RCC 7860 (cell line): Measurements from ENCODE around the gene HAPLN1.
"Not testable (repeated sequence)": the region's sequence is repeated elsewhere in the genome, so short reads cannot be mapped to it uniquely, and the experiment has no call there.

ENCODE experiments used
- DNase-seq: peaks from one replicate; pipeline ENCODE4 v3.0.0-alpha.2; 2015; ENCODE audit warnings: low spot score
- FAIRE-seq: peaks from 2 replicates; lab custom pipeline; 2012; peaks lifted over from hg19 to GRCh38; lab: Jason Lieb, UNC

The HAPLN1 gene

GRCh38 chr5:83720836-83721537 lies at the start of gene HAPLN1:
Gene HAPLN1, minus strand, starts transcription at chr5:83720855. Its CDS starts 47,332 bp downstream, at chr5:83673523.
- FAIRE-seq (no peak), DNase-seq (no peak)

- no peak for FAIRE-seq
- DNase-seq: no peak
Measured at GRCh38 chr5:83767409-83767992, 46.8 kb upstream of the HAPLN1 start.

GRCh38 chr5:83764101-83764500 lies 43.4 kb upstream of the HAPLN1 start:
- no peak for DNase-seq
- no peak for FAIRE-seq

GRCh38 chr5:83760579-83760978 lies 39.9 kb upstream of the HAPLN1 start:
- DNase-seq: no peak
- no peak for FAIRE-seq

GRCh38 chr5:83752700-83753099 lies 32.0 kb upstream of the HAPLN1 start:
- no peak for FAIRE-seq
- DNase-seq: no peak

GRCh38 chr5:83751201-83751600 lies 30.5 kb upstream of the HAPLN1 start:
- FAIRE-seq: no peak
- DNase-seq: no peak

GRCh38 chr5:83750749-83751148 lies 30.1 kb upstream of the HAPLN1 start:
- FAIRE-seq (no peak), DNase-seq (no peak)

GRCh38 chr5:83745816-83746215 lies 25.2 kb upstream of the HAPLN1 start:
- FAIRE-seq (no peak), DNase-seq (no peak)

GRCh38 chr5:83744821-83745220 lies 24.2 kb upstream of the HAPLN1 start:
- DNase-seq (no peak), FAIRE-seq (no peak)

GRCh38 chr5:83742089-83742488 lies 21.4 kb upstream of the HAPLN1 start:
- FAIRE-seq (no peak), DNase-seq (no peak)

- DNase-seq (no peak), FAIRE-seq (no peak)
Measured at GRCh38 chr5:83741571-83741970, 20.9 kb upstream of the HAPLN1 start.

GRCh38 chr5:83740741-83741140 lies 20.1 kb upstream of the HAPLN1 start:
- FAIRE-seq (no peak), DNase-seq (no peak)

GRCh38 chr5:83736169-83736568 lies 15.5 kb upstream of the HAPLN1 start:
- DNase-seq, FAIRE-seq: not testable (repeated sequence)

GRCh38 chr5:83735058-83735457 lies 14.4 kb upstream of the HAPLN1 start:
- not testable (repeated sequence) for FAIRE-seq, DNase-seq

GRCh38 chr5:83731638-83732037 lies 11.0 kb upstream of the HAPLN1 start:
- DNase-seq: no peak
- no peak for FAIRE-seq

GRCh38 chr5:83729362-83729761 lies 8.7 kb upstream of the HAPLN1 start:
- no peak for FAIRE-seq
- DNase-seq: no peak

GRCh38 chr5:83726912-83727311 lies 6.3 kb upstream of the HAPLN1 start:
- DNase-seq: peak; percentile 60
- FAIRE-seq: peak; percentile 92

- no peak for DNase-seq
- no peak for FAIRE-seq
Measured at GRCh38 chr5:83724935-83725334, 4.3 kb upstream of the HAPLN1 start.

GRCh38 chr5:83724001-83724400 lies 3.3 kb upstream of the HAPLN1 start:
- FAIRE-seq (no peak), DNase-seq (no peak)

GRCh38 chr5:83723031-83723430 lies 2.4 kb upstream of the HAPLN1 start:
- no peak for DNase-seq
- no peak for FAIRE-seq

- FAIRE-seq: no peak
- DNase-seq: peak; percentile 5
Measured at GRCh38 chr5:83721953-83722901, 1.6 kb upstream of the HAPLN1 start.
